HG03280 (cell line): ENCODE results near the gene GANAB.
A peak's percentile ranks its signal among the peaks of the same experiment; 100 is the strongest.
"Not testable (repeated sequence)": the region's sequence is repeated elsewhere in the genome, so short reads cannot be mapped to it uniquely, and the experiment has no call there.

ENCODE experiments used
- ATAC-seq: cut with Tn5 transposase; IDR thresholded peaks from one replicate; pipeline ENCODE4 v1.9.1; 2021; ENCODE audit warnings: mild to moderate bottlenecking, moderate library complexity; ENCODE audit not compliant: unreplicated experiment

The GANAB gene

GRCh38 chr11:62627713-62628112 lies 18.7 kb downstream of the GANAB start:
- ATAC-seq = no peak

DNA sequence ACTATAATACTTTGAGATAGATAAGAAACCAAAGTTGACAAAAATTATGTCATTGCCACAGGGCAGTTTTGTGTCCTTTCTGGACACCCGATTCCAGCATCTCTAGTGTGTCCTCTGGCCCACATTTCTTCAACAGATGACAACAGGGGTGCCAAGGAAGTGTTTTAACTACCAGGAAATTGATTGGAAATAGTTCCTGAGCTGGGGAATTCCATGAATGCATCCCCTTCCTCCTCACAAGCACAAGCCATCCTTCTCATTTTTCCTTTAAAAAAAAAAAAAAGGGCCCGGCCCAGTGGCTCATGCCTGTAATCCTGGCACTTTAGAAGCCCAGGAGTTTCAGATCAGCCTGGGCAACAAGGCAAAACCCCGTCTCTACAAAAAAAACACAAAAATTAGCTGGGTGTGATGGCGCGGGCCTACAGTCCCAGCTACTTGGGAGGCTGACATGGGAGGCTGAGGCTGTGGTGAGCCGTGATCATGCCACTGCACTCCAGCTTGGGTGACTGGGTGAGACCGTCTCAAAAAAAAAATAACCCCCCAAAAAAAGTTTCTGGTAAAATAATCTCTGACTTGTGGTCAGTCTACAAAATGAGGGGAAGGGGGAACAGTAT lies 23.8 kb downstream of the GANAB start:
- no peak for ATAC-seq

GRCh38 chr11:62621567-62622470 lies 24.6 kb downstream of the GANAB start, which contains the start of gene B3GAT3:
Gene B3GAT3 (minus strand): TSS chr11:62621986. CDS start chr11:62621947, 39 bp downstream.
- ATAC-seq = peak; percentile 94

- ATAC-seq = no peak
Observed at GRCh38 chr11:62621027-62621566, 25.3 kb downstream of the GANAB start.

DNA sequence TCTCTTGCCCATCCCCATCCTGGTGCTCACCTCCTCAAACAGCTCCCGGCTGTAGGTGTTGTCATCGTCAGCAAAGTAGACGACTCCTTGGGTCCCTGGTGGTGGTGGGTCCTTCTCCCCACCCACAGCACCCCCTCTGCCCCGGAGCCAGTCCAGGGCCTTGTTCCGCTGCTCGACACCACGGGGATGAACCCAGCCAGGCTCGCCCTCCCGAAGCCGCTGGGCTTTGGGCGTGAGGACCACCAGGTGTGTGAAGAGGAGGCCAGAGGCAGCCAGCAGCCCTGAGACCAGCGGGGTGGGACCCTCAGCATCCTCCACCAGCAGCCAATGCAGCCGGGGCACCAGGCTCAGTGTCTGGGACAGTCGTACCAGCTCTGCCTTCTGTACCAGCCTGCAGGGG lies 29.5 kb downstream of the GANAB start:
- not testable (repeated sequence) for ATAC-seq

GRCh38 chr11:62615521-62615920 lies 30.9 kb downstream of the GANAB start:
- no peak for ATAC-seq

GRCh38 chr11:62614275-62614674 lies 32.1 kb downstream of the GANAB start:
- no peak for ATAC-seq

DNA sequence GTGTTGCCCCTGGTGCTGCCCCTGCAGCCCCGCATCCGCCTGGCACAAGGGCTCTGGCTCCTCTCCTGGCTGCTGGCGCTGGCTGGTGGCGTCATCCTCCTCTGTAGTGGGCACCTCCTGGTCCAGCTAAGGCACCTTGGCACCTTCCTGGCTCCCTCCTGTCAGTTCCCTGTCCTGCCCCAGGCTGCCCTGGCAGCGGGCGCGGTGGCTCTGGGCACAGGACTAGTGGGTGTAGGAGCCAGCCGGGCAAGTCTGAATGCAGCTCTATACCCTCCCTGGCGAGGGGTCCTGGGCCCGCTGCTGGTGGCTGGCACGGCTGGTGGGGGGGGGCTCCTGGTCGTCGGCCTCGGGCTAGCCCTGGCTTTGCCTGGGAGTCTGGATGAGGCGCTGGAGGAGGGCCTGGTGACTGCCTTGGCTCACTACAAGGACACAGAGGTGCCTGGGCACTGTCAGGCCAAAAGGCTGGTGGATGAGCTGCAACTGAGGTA lies 33.1 kb downstream of the GANAB start:
- no peak for ATAC-seq

DNA sequence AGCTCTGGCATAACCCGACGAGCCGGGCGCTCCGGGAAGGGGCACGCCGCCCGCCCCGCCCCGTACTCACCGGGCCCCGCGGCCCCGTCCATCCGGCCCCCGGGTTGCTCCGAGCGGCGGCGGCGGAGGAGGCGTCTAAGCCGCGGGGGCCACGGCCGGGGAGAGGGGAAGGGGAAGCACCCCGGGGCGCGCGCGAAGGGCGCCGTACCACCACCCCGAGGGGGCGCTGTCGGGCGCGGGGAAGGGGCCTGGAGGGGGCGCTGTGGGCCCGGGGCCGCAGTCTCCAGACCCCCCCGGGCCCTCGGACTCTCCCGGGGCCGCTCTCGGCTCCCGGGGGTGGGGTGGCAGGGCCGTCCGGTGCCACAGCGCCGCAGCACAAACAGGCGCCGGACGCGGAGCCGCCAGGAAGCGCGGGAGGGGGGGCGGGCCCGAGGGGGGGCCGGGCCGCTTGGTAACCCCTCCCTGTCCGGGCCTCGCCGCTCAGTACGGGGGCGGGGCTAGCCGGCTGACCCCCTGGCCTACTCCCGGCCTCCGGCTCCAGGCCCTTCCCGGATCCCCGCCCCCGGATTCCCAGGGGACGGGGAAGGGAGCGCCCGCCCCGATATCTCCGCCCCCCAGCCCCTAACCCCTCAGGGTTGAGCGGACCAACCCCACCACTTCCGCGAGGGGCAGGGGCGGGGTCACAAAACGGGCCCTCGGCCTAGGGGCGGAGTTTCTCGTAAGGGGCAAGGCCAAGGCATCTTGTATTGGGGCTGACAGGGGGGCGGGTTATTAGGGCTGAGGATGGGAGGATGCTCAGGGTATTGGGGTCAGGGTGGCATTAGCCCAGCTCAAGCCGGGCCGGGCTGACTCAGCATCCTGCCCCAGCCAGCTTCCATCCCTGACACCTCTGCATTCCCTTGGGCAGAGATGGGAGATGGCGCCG lies 33.8 kb downstream of the GANAB start, which contains the start of the genes EML3 and ROM1:
Gene EML3, minus strand, starts transcription at position 410 of the 925 bp plus-strand sequence. Its CDS starts 318 bp downstream, at position 92.
Gene ROM1, plus strand, starts transcription at position 892 of the 925 bp plus-strand sequence. Its CDS starts 25 bp downstream, at position 917.
- peak; percentile 69 for ATAC-seq

- ATAC-seq = peak; percentile 21
Observed at GRCh38 chr11:62611705-62612365, 34.6 kb downstream of the GANAB start.

GRCh38 chr11:62610814-62611704 lies 35.4 kb downstream of the GANAB start:
- ATAC-seq = no peak

GRCh38 chr11:62610403-62610802 lies 36.0 kb downstream of the GANAB start:
- ATAC-seq = no peak

DNA sequence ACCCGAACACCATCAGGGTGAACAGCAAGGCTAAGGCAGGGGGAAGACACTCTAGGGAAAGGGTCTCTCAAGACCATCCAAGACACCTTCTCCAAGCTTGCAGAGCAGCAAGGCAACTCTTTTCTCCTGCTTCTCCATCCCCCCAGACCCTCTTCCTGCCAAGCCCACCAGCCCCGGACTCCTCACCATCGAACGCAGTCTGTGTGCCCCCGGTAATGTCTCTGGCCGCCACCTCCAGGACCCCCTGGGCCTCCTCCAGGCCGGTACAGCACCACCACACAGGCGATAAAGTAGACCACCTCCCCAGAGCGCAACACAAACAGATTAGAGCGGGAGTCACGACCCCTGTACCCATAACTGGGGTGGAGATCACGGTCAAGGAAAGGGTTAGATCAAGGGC lies 37.6 kb downstream of the GANAB start:
- no peak for ATAC-seq

- ATAC-seq = no peak
Observed at GRCh38 chr11:62607714-62608113, 38.7 kb downstream of the GANAB start.

- ATAC-seq = no peak
Observed at GRCh38 chr11:62605902-62606301, 40.5 kb downstream of the GANAB start.

GRCh38 chr11:62605467-62605866 lies 40.9 kb downstream of the GANAB start:
- ATAC-seq = no peak

DNA sequence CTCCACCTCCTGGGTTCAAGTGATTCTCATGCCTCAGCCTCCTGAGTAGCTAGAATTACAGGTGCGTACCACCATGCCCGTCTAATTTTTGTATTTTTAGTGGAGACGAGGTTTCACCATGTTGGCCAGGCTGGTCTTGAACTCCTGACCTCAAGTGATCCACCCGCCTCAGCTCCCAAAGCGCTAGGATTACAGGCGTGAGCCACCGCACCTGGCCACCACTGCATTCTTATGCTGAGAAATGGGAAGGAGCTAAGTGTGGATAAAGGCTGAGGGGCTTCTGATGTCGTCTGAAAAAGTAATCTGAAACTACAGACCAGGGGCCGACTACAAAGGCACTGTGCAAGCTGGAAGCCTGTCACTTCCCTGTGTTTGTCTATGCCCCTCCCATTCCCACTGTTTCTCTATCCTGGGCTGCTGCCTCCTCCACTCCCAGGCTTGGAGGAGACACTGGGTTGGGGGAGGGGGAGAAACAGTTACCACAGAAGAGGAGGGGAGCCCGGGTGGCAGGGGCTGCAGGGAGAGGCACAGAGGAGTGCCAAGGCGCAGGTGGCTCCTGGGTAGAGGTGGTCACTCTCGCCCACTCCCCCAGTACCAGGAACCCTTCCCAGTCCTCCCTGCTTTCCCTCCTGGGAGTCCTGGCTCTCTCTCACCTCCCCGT lies 41.8 kb downstream of the GANAB start:
- ATAC-seq = no peak

- no peak for ATAC-seq
Observed at GRCh38 chr11:62603776-62604299, 42.6 kb downstream of the GANAB start.
